ENCODE measurements around the gene ZNF181.

Gene ZNF181

DNA sequence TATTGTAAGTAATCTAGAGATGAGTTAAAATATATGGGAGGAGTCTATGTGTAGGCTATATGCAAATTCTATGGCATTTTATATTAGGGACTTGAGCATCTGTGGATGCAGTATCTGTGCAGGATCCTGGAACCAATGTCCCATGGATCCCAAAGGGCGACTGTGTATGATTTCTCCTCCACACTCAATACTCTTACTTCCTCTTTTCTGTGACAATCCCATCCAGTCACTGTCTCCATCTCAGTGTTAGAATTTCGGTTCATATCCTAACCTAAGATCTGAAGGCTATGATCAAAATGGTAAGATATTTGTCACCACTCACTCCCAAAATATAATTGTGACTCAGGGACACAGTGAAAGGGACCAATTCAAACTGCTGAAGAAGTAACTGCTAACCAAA, 54.0 kb downstream of the ZNF181 start:
- TF ChIP-seq FOXP2 (optimal IDR thresholded peaks at IDR 0.05; ENCODE audit: borderline replicate concordance, extremely low read depth, extremely low read length, insufficient read depth) = no peak
- TF ChIP-seq SIN3A (IDR thresholded peaks at IDR 0.05; ENCODE audit: borderline replicate concordance, insufficient read depth, low read length) = no peak
- TF ChIP-seq TAF1 (IDR thresholded peaks at IDR 0.05; ENCODE audit: borderline replicate concordance, insufficient read depth, low read length) = no peak
- TF ChIP-seq REST (IDR thresholded peaks at IDR 0.05; ENCODE audit: insufficient read depth in 1 of 2, low read depth in 2 of 2, low read length in 2 of 2) = no peak
- TF ChIP-seq POLR2AphosphoS5 (IDR thresholded peaks at IDR 0.05; ENCODE audit: low read depth, low read length) = no peak

GRCh38 chr19:34793565-34793964, 59.5 kb downstream of the ZNF181 start:
- TF ChIP-seq TAF1 (IDR thresholded peaks at IDR 0.05; ENCODE audit: borderline replicate concordance, insufficient read depth, low read length) = no peak
- TF ChIP-seq SIN3A (IDR thresholded peaks at IDR 0.05; ENCODE audit: borderline replicate concordance, insufficient read depth, low read length) = no peak
- TF ChIP-seq REST (IDR thresholded peaks at IDR 0.05; ENCODE audit: insufficient read depth in 1 of 2, low read depth in 2 of 2, low read length in 2 of 2) = no peak

- TF ChIP-seq REST (IDR thresholded peaks at IDR 0.05; ENCODE audit: insufficient read depth in 1 of 2, low read depth in 2 of 2, low read length in 2 of 2) (no peak), SIN3A (IDR thresholded peaks at IDR 0.05; ENCODE audit: borderline replicate concordance, insufficient read depth, low read length) (no peak), TAF1 (IDR thresholded peaks at IDR 0.05; ENCODE audit: borderline replicate concordance, insufficient read depth, low read length) (no peak), POLR2AphosphoS5 (IDR thresholded peaks at IDR 0.05; ENCODE audit: low read depth, low read length) (no peak), FOXP2 (optimal IDR thresholded peaks at IDR 0.05; ENCODE audit: borderline replicate concordance, extremely low read depth, extremely low read length, insufficient read depth) (no peak)
These were observed 60.3 kb downstream of the ZNF181 start for GRCh38 chr19:34794066-34794960.

All from PFSK-1 (cell line).